Forelimb muscle (tissue), 1 donor: Measurements from ENCODE around the gene RUNX1. TPM values are rescaled to one million over a fixed set of nuclear protein-coding genes. Genes with fewer than 3 reads are reported as not detected.

Source experiments
- DNase-seq: peaks from one replicate; pipeline ENCODE4 v3.0.0-alpha.2; 2013; ENCODE audit warnings: low read depth
- polyA plus RNA-seq: library from polyadenylated mRNA; unstranded; fragments of 120-200 nt; gene quantifications from one replicate; pipeline ENCODE4 v1.2.1, GENCODE V29; 2013; ENCODE audit not compliant: insufficient read length

Gene RUNX1
- polyA plus RNA-seq, 1 donor: 5.3 TPM

DNA sequence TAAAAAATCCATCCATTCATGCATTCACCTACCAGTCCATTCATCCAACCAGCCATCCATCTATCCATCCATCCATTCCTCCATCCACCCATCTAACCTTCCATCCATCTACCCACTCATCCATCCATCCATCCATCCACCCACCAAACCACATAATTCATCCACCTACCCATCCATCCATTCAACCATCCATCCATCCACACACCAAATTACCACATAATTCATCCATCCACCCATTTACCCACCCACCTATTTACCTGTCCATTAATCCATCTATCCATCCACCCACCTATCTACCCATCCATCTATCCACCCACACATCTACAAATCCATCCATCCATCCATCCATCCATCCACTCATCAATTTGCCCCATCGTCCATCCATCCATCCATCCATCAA lies 308.9 kb downstream of the RUNX1 start:
- DNase-seq: no peak
